B cell (primary cell): ENCODE results near the gene TYSND1. TPM values are rescaled to one million over a fixed set of nuclear protein-coding genes. Genes with fewer than 3 reads are reported as not detected.
"Not testable (repeated sequence)": the region's sequence is repeated elsewhere in the genome, so short reads cannot be mapped to it uniquely, and the experiment has no call there.

Experiments used
- ATAC-seq: fragments of 200-7000 bp; cut with Tn5 transposase; one replicate; pipeline ENCODE4 v1.10.0; 2021; ENCODE audit warnings: low read depth, mild to moderate bottlenecking, moderate number of reproducible peaks, moderate library complexity
- CTCF ChIA-PET: fragments of 350-600 bp; sonication (Branson Sonifier 250); formaldehyde crosslinking; loops from one replicate; lab custom pipeline; 2021; ENCODE audit warnings: antibody characterized with exemption, inconsistent platforms; lab: Charles Lee
- POLR2A ChIA-PET: fragments of 350-600 bp; sonication (Branson Sonifier 250); formaldehyde crosslinking; loops from one replicate; lab custom pipeline; 2021; ENCODE audit warnings: antibody characterized with exemption; lab: Charles Lee
- DNase-seq: peaks from one replicate; pipeline ENCODE4 v3.0.0; 2013
- H2AFZ ChIP-seq: 2 replicates; pipeline ENCODE4 v1.6.1; 2012; ENCODE audit warnings: mild to moderate bottlenecking, low read depth, low read length; ENCODE audit not compliant: insufficient read depth, poor library complexity, severe bottlenecking
- H3K27ac ChIP-seq, 2 donors: 1 replicate in 1 of 2; 2 replicates in 1 of 2; pipeline ENCODE4 v1.5.1; 2012 to 2013; ENCODE audit warnings: low read length in 2 of 2, mild to moderate bottlenecking in 2 of 2, moderate library complexity in 1 of 2
- H3K27me3 ChIP-seq, 4 experiments: fragments of 200-600 bp in 1 of 4; sonication (generic) in 1 of 4; replicated peaks in 1 of 4; 1 replicate in 2 of 4; 2 replicates in 2 of 4; pipeline versions ENCODE4 v1.6.1 to v1.7.0; 2013 to 2016; ENCODE audit warnings: low read length in 3 of 4, mild to moderate bottlenecking in 2 of 4, mixed read lengths in 1 of 4, moderate library complexity in 1 of 4; ENCODE audit not compliant: insufficient read depth in 4 of 4, control insufficient read depth in 3 of 4; ENCODE audit errors: control extremely low read depth in 1 of 4
- H3K36me3 ChIP-seq, 2 experiments: replicated peaks in 1 of 2; 1 replicate in 1 of 2; 2 replicates in 1 of 2; pipeline versions ENCODE4 v1.6.1 to v1.7.1; 2013; ENCODE audit warnings: low read length in 1 of 2; ENCODE audit not compliant: insufficient read depth in 2 of 2, control insufficient read depth in 1 of 2; ENCODE audit errors: control extremely low read depth in 1 of 2, extremely low read depth in 1 of 2
- H3K4me1 ChIP-seq, 2 donors: fragments of 200-600 bp in 1 of 2; sonication (generic) in 1 of 2; 1 replicate in 1 of 2; 2 replicates in 1 of 2; pipeline versions ENCODE4 v1.5.1 to v1.6.1; 2013 to 2017; ENCODE audit warnings: low read length in 2 of 2; ENCODE audit not compliant: control insufficient read depth in 2 of 2, insufficient read depth in 2 of 2
- H3K4me2 ChIP-seq: replicated peaks from 2 replicates; pipeline ENCODE3; 2012; ENCODE audit warnings: mild to moderate bottlenecking, low read depth, low read length; ENCODE audit not compliant: poor library complexity, severe bottlenecking
- H3K4me3 ChIP-seq, 5 experiments: fragments of 200-600 bp in 1 of 5; sonication (generic) in 1 of 5; 1 replicate in 3 of 5; 2 replicates in 2 of 5; pipeline versions ENCODE4 v1.5.1 to v1.7.0; 2011 to 2016; ENCODE audit warnings: low read length in 4 of 5, mild to moderate bottlenecking in 4 of 5, low read depth in 2 of 5, control low read depth in 1 of 5, moderate library complexity in 1 of 5; ENCODE audit not compliant: insufficient read depth in 1 of 5; ENCODE audit errors: control extremely low read depth in 1 of 5, extremely low read depth in 1 of 5
- H3K79me2 ChIP-seq: fragments of 200-600 bp; sonication (generic); one replicate; pipeline ENCODE4 v1.6.0; 2016; ENCODE audit warnings: low read length; ENCODE audit not compliant: control insufficient read depth, insufficient read depth
- H3K9ac ChIP-seq: fragments of 200-600 bp; sonication (generic); 2 replicates; pipeline ENCODE4 v1.6.1; 2017; ENCODE audit warnings: mild to moderate bottlenecking, low read length, moderate library complexity
- H3K9me3 ChIP-seq, 3 donors: one replicate each; pipeline versions ENCODE4 v1.6.1 to v1.7.1; 2013; ENCODE audit warnings: low read length in 2 of 3; ENCODE audit not compliant: control insufficient read depth in 2 of 3, insufficient read depth in 1 of 3; ENCODE audit errors: control extremely low read depth in 1 of 3
- H4K20me1 ChIP-seq: 2 replicates; pipeline ENCODE4 v1.6.0; 2012; ENCODE audit warnings: mild to moderate bottlenecking, low read length; ENCODE audit not compliant: insufficient read depth, control insufficient read depth, poor library complexity, severe bottlenecking
- H3K27ac Mint-ChIP-seq: one replicate; pipeline ENCODE4 v1.8.0; 2021; ENCODE audit warnings: mixed read lengths
- H3K27me3 Mint-ChIP-seq: one replicate; pipeline ENCODE4 v1.8.0; 2021; ENCODE audit warnings: mixed read lengths
- H3K4me1 Mint-ChIP-seq: one replicate; pipeline ENCODE4 v1.8.0; 2021; ENCODE audit warnings: mixed read lengths
- H3K4me3 Mint-ChIP-seq: one replicate; pipeline ENCODE4 v1.8.0; 2021; ENCODE audit warnings: mixed read lengths
- H3K9me3 Mint-ChIP-seq: one replicate; pipeline ENCODE4 v1.8.0; 2022; ENCODE audit warnings: mixed read lengths; ENCODE audit not compliant: insufficient read depth
- CTCF ChIP-seq: fragments of 200-600 bp; IDR thresholded peaks from one replicate; pipeline ENCODE4 v1.8.0; 2022; ENCODE audit warnings: antibody characterized with exemption, mild to moderate bottlenecking
- EZH2 ChIP-seq: IDR thresholded peaks from 2 replicates; pipeline ENCODE4 v1.6.1; 2012; ENCODE audit warnings: borderline replicate concordance, low read depth, mild to moderate bottlenecking, moderate library complexity, low read length; ENCODE audit not compliant: insufficient read depth, poor library complexity, severe bottlenecking
- WGBS: methylation state at CpG from one replicate; pipeline ENCODE4 v1.1.5; 2013; ENCODE audit warnings: missing lambda C conversion rate; ENCODE audit not compliant: insufficient coverage; 5-methylcytosine and 5-hydroxymethylcytosine counted together
- intact Hi-C: fragments of 100-400 bp; cut with micrococcal nuclease; formaldehyde crosslinking; loops from one replicate; pipeline ENCODE4 v1.10.0; 2022
- polyA plus RNA-seq: library from polyadenylated mRNA; depleted of rRNA; stranded (reverse); fragments of >200 nt; gene quantifications from 2 replicates; pipeline ENCODE4 v1.2.3, GENCODE V29; 2012
- total RNA-seq, 2 donors: library from RNA; stranded (reverse); fragments of 120-200 nt in 1 of 2; gene quantifications; 1 replicate in 1 of 2; 2 replicates in 1 of 2; pipeline versions ENCODE4 v1.2.3 to v1.2.4, GENCODE V29; 2013 to 2022

TYSND1 gene
- total and polyA plus RNA-seq, 2 donors (not counting 1 experiment from before 2014, with no cell fraction given), result 28.0 to 34.1 TPM

GRCh38 chr10:70124415-70124814, 22.1 kb downstream of the TYSND1 start:
- no peaks in the 10 kb centered on the region for H3K27me3 ChIP-seq

GRCh38 chr10:70123817-70124216, 22.7 kb downstream of the TYSND1 start:
- no peak for ATAC-seq
- H3K4me3 ChIP-seq, result no peak overlapping the region
- no peaks in the 10 kb centered on the region for H3K27me3 ChIP-seq
- H3K4me2 ChIP-seq, result no peak overlapping the region
- peaks cover 0 to 3% of the 10 kb centered on the region in 2 experiments for H3K36me3 ChIP-seq
- no peak overlapping the region for H3K27ac Mint-ChIP-seq
- no peak overlapping the region for H3K27ac ChIP-seq
- intact Hi-C loops, result no loop called here
- H3K9me3 Mint-ChIP-seq, result no peaks in the 10 kb centered on the region
- H3K4me3 Mint-ChIP-seq, result no peak overlapping the region
- no peak overlapping the region for H3K9ac ChIP-seq
- DNase-seq, result no peak
- no peak overlapping the region for H2AFZ ChIP-seq
- H4K20me1 ChIP-seq, result no peaks in the 10 kb centered on the region
- H3K4me1 Mint-ChIP-seq, result peaks cover 7% of the 10 kb centered on the region
- no peaks in the 10 kb centered on the region for H3K79me2 ChIP-seq
- WGBS, result 97% methylated on average over 5 of the region's 10 CpGs
- H3K27me3 Mint-ChIP-seq, result no peaks in the 10 kb centered on the region
- TF ChIP-seq EZH2 (no peak), CTCF (no peak)
- peaks cover 0 to 4% of the 10 kb centered on the region in 2 donors for H3K4me1 ChIP-seq
- ChIA-PET POLR2A (no interaction called here), CTCF (no interaction called here)
- H3K9me3 ChIP-seq, result no peaks in the 10 kb centered on the region

More at GRCh38 chr10:70124415-70124814, 22.1 kb downstream of the TYSND1 start:
- no peaks in the 10 kb centered on the region for H3K27me3 Mint-ChIP-seq
- Histone ChIP-seq H3K9ac (no peak overlapping the region), H3K36me3 (peaks cover 0 to 3% of the 10 kb centered on the region in 2 experiments), H3K27ac (no peak overlapping the region), H2AFZ (no peak overlapping the region), H4K20me1 (no peaks in the 10 kb centered on the region), H3K4me2 (no peak overlapping the region), H3K79me2 (no peaks in the 10 kb centered on the region), H3K4me1 (peaks cover 0 to 4% of the 10 kb centered on the region in 2 donors), H3K4me3 (no peak overlapping the region), H3K9me3 (no peaks in the 10 kb centered on the region)
- no peak for ATAC-seq
- POLR2A ChIA-PET, result no interaction called here
- H3K4me3 Mint-ChIP-seq, result no peak overlapping the region
- H3K4me1 Mint-ChIP-seq, result peaks cover 7% of the 10 kb centered on the region
- CTCF ChIA-PET, result no interaction called here
- TF ChIP-seq EZH2 (no peak), CTCF (no peak)
- DNase-seq, result no peak
- intact Hi-C loops, result no loop called here
- no peaks in the 10 kb centered on the region for H3K9me3 Mint-ChIP-seq
- 100% methylated on average over 1 of the region's 1 CpG for WGBS
- H3K27ac Mint-ChIP-seq, result no peak overlapping the region

GRCh38 chr10:70123166-70123565, 23.3 kb downstream of the TYSND1 start:
- H3K27ac ChIP-seq, H3K4me3 Mint-ChIP-seq, ATAC-seq, H3K79me2 ChIP-seq, H3K36me3 ChIP-seq, H3K27ac Mint-ChIP-seq, H3K9ac ChIP-seq, H3K4me2 ChIP-seq, intact Hi-C loops, CTCF ChIA-PET, H4K20me1 ChIP-seq, H3K9me3 ChIP-seq, H3K4me3 ChIP-seq, DNase-seq, H3K27me3 ChIP-seq, H2AFZ ChIP-seq, H3K4me1 Mint-ChIP-seq, H3K4me1 ChIP-seq, H3K27me3 Mint-ChIP-seq, H3K9me3 Mint-ChIP-seq, POLR2A ChIA-PET: not testable (repeated sequence)
- 98% methylated on average over 9 of the region's 9 CpGs for WGBS
